Peyer's patch (tissue), 4 donors: ENCODE results near the gene SMAGP.

Source experiments
- CTCF ChIP-seq, 6 experiments: fragments of 450-650 bp in 4 of 6; fragments of 200-600 bp in 2 of 6; sonication (generic) in 1 of 6; IDR thresholded peaks; one replicate each; pipeline ENCODE4 v1.5.1; 2017 to 2019; ENCODE audit warnings: antibody characterized with exemption in 6 of 6, mild to moderate bottlenecking in 3 of 6, moderate library complexity in 1 of 6
- POLR2A ChIP-seq, 2 donors: fragments of 450-650 bp; IDR thresholded peaks; one replicate each; pipeline ENCODE4 v1.5.1; 2017; ENCODE audit warnings: antibody characterized with exemption in 2 of 2, mild to moderate bottlenecking in 2 of 2, moderate library complexity in 2 of 2

DNA sequence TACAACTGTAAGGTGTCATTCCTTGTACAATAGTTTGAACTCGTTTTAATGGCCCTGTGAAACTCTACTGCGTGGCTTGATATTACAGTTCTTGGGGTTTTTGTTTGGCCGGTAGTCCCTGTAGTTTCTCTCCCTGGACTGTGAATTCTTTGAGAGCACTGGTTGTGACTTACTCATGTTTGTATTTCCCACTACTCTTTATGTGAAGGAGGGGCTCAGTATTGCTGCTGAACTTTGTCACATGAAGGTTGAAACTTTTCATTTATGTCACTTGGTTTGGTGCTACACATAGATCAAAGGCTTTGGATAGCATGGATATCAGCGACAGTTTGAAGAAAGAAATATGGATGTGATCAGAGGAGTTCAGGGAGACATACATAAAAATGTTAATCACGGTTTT lies 50.9 kb downstream of the SMAGP start:
- TF ChIP-seq CTCF (IDR thresholded peaks at IDR 0.05): no peak
- TF ChIP-seq POLR2A (IDR thresholded peaks at IDR 0.05): no peak
